PC-3 (cell line): ENCODE measurements around the gene SPATC1L.

ENCODE experiments used
- EZH2 ChIP-seq: fragments of 300-600 bp; sonication (generic); IDR thresholded peaks from one replicate; pipeline ENCODE4 v1.6.1; 2017; ENCODE audit warnings: antibody characterized with exemption, mild to moderate bottlenecking, low read length; ENCODE audit not compliant: unreplicated experiment
- TF ChIP-seq, protein P1 (sequence below): fragments of 300-600 bp; sonication (generic); conservative IDR thresholded peaks from 2 replicates; pipeline ENCODE4 v1.5.1; 2017; ENCODE audit warnings: antibody characterized with exemption, low read depth, mild to moderate bottlenecking, low read length

DNA sequence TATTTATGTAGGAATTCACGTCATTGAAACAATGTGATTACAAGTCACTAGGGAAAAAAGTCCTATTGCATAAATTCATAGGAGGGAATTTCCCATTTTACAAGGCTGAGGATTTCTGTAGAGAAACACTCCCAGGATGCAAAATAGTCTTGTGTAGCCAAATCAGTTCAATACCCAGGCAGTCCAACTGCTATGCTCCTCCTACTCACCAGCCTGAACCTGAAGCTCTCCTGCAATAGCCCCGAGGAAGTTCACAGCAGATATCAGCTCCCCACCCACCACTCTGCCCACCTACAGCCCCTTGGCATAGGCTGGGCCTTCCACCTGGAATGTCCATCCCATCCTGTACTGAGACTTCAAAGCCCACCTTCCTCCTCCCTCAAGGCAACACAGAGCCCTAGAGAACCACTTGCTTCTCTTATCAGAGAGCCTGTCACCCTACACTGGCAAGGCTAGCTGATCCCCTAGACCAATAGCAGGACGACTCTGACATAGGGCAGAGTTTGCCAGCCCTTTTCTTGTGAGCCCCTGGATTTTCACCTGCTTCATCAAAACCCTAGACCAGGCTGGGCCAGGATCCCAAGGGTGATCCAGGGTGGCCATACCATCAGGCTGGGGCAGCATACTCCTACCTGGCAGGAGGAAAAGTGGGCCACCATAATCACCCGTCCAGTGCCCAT is 42.8 kb upstream of the SPATC1L start:
- TF ChIP-seq, protein P1, sequence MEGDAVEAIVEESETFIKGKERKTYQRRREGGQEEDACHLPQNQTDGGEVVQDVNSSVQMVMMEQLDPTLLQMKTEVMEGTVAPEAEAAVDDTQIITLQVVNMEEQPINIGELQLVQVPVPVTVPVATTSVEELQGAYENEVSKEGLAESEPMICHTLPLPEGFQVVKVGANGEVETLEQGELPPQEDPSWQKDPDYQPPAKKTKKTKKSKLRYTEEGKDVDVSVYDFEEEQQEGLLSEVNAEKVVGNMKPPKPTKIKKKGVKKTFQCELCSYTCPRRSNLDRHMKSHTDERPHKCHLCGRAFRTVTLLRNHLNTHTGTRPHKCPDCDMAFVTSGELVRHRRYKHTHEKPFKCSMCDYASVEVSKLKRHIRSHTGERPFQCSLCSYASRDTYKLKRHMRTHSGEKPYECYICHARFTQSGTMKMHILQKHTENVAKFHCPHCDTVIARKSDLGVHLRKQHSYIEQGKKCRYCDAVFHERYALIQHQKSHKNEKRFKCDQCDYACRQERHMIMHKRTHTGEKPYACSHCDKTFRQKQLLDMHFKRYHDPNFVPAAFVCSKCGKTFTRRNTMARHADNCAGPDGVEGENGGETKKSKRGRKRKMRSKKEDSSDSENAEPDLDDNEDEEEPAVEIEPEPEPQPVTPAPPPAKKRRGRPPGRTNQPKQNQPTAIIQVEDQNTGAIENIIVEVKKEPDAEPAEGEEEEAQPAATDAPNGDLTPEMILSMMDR = no peak
- TF ChIP-seq EZH2 = no peak
